ENCODE data around the gene C3orf70. TPM values are rescaled to one million over a fixed set of nuclear protein-coding genes. Genes with fewer than 3 reads are reported as not detected.

The C3orf70 gene, protein sequence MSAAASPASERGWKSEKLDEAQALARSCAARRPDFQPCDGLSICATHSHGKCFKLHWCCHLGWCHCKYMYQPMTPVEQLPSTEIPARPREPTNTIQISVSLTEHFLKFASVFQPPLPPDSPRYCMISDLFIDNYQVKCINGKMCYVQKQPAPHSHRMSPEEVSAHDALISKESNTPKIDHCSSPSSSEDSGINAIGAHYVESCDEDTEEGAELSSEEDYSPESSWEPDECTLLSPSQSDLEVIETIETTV
- 0.64 and 1.4 TPM in 2 replicates for total RNA-seq

DNA sequence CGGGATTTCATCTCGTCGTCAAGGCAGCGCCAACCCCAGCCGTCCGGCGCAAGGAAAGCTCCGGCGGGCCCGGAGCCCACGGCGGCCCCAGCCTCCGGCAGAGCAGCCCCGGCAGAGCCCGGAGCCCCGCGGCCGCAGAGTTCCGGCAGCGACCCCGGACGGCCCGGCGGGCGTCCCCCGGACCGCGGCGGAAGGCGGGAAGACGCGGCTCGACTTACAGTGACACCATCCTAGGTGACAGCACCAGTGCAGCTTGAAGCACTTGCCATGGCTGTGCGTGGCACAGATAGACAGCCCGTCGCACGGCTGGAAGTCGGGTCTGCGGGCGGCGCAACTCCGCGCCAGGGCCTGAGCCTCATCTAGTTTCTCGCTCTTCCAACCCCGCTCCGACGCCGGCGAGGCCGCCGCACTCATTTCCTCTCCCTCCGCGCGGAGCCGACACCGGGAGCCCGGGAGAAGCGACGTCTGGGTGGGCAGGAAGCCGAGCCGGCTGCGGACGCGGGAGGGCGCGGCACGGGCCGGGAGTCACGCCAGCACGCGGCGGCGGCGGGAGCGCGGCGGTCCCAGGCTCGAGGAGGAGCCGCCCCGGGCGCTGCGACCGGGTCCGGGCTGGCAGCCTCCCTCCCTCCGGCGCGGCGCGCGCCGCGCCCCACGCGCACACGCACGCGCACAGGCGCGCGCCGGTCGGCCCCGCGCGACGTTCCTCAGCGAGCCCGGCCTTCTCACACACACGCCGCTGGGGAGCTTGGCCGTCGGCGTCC lies at the start of gene C3orf70:
TSS of gene C3orf70 (minus strand) at position 651 of the 761 bp plus-strand sequence. CDS start at position 414, 237 bp downstream.

Other genes starting within 250 kb of the C3orf70 start
- 4.1 and 5.0 TPM in 2 replicates for gene EHHADH, start 101.0 kb upstream of the C3orf70 start, total RNA-seq
- gene MAP3K13, start 210.1 kb upstream of the C3orf70 start, total RNA-seq: 18.0 and 19.3 TPM in 2 replicates